GM20431 (cell line): Measurements from ENCODE around the gene GPD1.
"Not testable (repeated sequence)": the region's sequence is repeated elsewhere in the genome, so short reads cannot be mapped to it uniquely, and the experiment has no call there.

Experiments
- in situ Hi-C: fragments of 300-500 bp; cut with MseI, MboI; formaldehyde crosslinking; loops from one replicate; pipeline ENCODE4 v1.15.0; 2020; ENCODE audit warnings: low sequenced_read_pairs; ENCODE audit not compliant: unreplicated experiment

The GPD1 gene

DNA sequence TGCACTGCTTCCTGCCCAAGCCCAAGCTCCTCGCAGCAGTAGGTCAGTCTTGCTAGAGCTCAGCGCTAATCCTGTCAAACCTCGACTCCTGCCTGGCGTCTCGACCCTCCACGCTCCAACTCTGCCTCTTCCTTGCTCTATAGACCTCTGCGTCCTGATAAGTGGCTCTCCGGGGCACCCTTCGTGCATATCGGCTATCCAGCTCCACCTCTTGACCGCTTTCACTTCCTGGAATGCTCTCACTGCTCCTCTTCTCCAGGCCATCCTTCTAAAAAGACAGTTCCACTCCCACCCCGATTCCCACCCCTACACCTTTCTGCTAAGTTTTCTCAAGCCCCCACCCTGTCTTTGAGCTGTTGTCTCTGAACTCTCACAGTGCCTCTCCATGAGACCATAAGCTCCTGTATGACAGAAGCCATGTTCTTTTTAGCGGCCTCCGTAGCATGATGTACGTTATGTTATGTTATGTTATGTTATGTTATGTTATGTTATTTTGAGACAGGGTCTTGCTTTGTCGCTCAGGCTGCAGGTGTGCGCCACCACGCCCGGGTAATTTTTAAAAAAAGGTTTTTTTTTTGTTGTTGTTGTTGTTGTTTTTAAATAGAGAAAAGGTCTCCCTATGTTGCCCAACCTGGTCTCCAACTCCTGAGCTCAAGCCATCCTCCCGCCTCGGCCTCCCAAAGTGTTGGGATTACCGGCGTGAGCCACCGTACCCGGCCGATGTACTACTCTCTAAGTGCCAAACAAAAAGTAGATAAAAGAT lies 8.8 kb downstream of the GPD1 start:
- in situ Hi-C loops, result no loop called here

DNA sequence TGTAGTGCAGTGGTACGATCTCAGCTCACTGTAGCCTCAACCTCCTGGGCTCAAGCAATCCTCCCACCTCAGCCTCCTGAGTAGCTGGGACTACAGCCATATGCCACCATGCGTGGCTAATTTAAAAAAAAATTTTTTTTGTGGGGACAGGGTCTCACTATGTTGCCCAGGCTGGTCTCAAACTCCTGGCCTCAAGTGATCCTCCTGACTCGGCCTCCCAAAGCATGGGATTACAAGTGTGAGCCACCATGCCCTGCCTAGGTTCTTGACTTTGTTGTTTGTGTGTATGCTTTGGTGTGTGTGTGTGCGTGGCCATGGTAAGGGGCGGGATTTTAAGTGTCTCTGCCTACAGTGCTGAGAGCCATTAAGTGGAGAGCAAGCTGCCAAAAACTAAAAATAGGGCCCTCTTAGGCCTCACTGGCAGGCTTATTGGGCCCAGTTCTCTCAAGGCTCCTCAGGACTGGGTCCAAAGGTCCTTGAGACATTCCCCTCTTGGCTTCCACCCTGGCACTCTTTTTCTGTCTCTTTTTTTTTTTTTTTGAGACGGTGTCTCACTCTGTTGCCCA lies 13.3 kb downstream of the GPD1 start:
- in situ Hi-C loops, result no loop called here

DNA sequence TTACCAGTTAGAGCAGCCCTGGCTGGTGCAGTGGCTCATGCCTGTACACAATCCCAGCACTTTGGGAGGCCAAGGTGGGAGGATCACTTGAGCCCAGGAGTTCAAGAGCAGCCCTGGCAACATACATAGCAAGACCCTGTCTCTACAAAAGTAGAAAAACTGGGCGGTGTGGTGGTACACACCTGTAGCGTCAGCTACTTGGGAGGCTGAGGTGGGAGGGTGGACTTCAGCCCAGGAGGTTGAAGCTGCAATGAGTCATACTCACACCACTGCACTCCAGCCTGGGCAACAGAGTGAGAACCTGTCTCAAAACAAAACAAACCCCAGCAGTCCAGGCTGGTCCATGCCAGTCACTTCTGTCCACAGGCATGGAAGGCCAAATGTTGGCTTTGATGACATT lies 15.6 kb downstream of the GPD1 start:
- in situ Hi-C loops, result no loop called here

DNA sequence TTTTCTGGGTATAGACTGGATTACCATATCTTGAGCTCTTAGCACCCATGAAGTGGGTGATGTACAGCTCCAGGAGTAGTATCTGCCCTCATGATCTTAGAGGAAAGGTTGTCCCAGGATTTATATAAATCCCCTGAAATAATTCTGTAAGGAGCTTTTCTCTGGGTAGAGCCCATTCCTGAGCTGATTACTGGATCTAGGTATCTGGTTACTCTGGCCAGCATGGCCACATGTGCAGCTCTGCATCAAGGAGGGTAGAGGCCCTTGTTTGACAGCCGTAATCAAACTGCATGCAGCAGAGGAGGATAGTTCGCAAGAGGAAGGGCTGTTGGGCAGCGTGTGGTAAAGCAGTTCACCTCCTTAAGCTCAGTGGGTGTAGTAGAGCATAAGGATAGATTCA lies 16.7 kb downstream of the GPD1 start:
- in situ Hi-C loops, result no loop called here

DNA sequence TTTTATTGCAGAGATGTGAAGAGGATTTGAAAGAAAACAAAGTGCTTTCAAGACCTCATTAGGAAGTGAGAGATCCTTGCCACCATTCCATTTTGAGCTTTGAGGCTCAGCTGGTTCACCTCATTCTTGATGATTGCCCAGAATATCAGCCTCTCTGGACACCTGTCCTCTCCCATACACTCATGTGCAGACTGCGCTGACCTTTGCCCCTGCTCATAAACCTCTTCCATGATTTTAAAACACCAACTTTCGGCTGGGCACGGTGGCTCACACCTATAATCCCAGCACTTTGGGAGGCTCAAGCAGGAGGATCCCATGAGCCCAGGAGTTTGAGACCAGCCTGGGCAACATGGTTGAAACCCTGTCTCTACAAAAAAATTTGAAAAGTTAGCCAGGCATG lies 17.1 kb downstream of the GPD1 start:
- in situ Hi-C loops, result no loop called here

DNA sequence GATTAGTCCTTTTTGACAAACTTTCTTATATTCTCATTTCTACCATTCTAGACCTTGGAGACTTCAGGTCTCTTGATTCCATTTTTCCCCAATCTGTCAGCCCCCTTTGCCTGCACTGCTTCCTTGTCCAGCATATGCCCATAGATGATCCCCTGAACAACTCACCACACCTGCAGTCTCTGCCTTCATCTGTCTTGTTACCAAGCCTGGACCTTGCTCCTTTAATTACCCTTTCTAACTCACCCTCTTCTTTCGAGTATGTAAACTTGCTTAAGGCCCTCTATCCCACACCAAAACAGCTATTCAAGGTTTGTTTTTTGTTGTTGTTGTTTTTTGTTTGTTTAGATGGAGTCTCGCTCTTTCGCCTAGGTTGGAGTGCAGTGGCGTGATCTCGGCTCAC lies 17.8 kb downstream of the GPD1 start:
- in situ Hi-C loops, result no loop called here

DNA sequence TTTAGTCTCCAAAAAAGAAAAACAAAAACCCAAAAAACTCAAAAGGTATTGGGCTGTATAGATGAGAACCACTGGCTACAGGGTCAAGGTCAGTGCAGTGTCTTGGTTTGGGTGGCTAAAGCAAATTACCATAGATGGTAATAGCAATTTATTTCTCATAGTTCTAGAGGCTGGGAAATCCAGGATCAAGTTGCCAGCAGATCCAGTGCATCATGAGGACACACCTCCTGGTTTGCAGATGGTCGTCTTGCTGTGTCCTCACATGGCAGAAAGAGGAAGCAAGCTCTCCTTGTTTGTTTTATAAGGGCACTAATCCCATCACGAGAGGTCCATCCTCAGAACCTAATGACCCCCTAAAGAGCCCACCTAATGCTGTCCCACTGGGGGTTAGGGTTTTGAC lies 19.4 kb downstream of the GPD1 start:
- in situ Hi-C loops, result no loop called here

DNA sequence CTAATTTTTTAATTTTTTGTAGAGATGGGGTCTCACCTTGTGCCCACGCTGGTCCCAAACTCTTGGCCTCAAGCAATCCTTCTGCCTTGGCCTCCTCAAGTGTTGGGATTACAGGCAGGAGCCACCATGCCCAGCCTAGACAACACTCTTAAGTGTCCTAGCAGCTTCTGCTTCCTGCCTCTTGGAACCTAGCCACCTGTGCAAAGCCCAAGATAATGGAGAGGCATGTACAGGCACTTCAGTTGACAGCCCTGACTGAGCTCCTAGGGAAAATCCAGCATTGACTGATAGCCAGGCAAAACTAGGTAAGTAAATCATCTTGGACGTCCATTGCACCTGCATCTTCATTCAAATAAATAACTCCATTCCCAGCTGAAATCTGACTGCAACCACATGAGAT lies 23.7 kb downstream of the GPD1 start:
- in situ Hi-C loops, result no loop called here

DNA sequence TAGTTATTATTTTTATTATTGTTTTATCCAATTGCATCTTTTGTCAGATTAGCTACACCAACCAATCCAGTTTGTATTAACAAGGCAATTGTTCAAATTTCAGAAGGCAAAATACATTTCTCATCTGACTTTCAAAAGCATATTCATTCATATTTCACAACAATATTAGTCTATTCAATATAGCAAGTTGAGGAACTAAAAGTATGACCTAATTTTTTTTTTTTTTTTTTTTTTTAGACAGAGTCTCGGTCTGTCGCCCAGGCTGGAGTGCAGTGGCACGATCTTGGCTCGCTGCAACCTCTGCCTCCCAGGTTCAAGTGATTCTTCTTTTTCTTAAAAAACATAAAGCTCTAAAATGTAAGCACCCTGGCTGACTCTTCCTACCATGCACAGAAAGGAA lies 25.5 kb downstream of the GPD1 start:
- in situ Hi-C loops, result no loop called here

DNA sequence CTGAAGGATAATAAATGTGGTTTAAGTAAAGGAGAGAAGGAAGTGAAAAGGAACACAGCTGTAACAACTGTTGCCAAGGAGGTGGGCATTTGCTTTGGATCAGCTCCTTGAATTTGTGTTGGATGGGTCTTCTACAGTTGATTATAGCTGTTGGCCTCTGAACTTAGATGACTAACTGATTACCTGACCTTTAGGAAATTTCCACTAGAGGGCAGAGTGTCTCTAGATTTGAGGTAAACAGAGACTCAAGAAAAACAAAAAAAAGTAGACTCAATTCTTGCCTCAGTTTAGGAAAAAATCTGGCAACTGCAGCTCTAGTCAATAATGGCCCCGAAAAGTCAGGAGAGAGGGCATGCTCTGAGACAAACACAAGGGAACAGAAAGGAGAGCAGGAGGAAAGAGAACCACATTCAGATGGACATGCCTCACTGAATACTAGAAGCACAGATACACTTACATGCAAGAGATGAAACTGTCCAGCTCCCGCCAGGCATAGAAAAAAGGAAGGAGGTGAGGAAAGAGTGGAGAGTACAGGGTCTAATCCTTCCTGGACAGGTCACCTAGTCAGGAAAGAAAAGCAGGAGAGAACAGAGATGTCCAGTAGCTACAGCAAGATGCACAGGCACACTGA lies 28.8 kb downstream of the GPD1 start:
- in situ Hi-C loops, result no loop called here

DNA sequence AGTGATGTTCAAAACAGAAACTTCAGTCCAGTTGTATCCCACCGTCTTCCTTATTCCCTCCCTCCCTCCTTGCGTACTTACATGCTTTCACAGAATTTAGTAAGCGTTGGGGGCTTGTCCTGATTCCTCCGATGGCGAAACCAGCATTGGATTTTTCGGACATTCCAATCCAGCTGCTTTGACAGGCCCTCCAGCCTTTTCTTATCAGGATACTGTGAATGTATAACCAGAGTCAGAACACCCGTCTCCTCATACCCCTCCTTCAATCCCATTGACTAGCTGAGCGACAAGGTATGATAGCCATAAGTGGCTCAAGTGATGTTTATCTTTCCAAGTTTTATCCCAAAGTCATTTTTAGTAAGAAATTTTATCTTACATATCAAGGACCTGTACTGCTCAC lies 39.2 kb downstream of the GPD1 start:
- in situ Hi-C loops, result no loop called here

DNA sequence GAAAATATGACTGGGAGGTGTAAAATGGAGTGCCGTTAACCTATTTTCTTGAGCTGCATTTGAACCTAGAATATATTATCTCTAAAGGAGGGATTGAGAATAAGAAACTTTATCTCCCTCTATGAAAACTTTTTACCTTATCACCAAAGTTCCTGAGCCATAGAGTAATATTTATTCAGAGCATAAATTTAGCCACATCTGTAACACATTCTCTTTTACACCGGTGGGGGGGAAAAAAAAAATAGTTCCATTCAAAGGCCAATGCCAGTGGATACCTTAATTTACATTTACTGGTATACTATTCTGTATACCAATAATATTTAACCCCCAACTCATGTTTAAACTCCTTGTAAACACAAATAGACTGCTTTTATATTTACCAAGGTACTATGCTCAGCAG lies 41.6 kb downstream of the GPD1 start:
- in situ Hi-C loops, result no loop called here

DNA sequence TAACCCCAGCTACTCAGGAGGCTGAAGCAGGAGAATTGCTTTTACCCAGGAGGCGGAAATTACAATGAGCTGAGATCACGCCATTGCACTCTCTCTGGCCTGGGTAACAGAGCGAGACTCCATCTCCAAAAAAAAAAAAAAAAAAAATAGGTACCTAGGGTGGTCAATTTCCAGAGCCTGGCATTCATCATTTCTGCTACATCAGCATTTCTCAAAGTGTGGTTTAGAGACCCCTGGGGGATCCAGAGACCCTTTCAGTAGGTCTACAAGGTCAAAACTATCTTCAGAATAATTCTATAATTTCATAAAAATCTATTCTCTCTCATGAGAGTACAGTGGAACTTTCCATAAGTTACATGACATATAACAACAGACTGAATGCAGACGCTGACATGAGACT lies 43.5 kb downstream of the GPD1 start:
- in situ Hi-C loops, result no loop called here

DNA sequence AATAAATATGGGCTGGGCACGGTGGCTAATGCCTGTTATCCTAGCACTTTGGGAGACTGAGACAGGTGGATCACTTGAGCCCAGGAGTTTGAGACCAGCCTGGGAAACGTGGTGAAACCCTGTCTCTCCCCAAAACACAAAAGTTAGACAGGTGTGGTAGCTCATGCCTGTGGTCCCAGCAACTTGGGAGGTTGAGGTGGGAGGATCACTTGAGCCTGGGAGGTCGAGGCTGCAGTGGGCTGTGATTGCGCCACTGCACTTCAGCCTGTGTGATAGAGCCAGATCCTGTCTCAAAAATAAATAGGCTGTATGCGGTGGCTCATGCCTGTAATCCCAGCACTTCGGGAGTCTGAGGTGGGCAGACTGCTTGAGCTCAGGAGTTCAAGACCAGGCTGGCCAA lies 44.2 kb downstream of the GPD1 start:
- in situ Hi-C loops, result not testable (repeated sequence)

DNA sequence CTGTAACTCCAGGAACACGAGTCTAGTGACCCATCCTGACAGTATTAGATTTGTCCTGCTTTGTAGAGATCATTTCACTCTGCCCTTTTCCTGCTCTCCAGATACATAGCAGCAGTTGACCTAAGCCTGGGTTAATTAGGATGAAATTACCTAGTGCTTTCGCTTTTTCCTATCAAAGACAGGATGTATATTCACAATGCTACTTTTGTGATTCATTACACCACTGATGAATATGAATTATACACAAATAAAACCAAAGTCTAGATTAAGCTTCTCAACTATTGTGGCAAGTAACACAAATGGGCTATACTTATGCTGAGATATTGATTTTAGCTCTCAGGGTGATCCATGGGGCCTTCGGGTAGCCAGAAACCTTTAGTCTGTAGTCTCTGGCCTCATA lies 45.5 kb downstream of the GPD1 start:
- in situ Hi-C loops, result no loop called here

DNA sequence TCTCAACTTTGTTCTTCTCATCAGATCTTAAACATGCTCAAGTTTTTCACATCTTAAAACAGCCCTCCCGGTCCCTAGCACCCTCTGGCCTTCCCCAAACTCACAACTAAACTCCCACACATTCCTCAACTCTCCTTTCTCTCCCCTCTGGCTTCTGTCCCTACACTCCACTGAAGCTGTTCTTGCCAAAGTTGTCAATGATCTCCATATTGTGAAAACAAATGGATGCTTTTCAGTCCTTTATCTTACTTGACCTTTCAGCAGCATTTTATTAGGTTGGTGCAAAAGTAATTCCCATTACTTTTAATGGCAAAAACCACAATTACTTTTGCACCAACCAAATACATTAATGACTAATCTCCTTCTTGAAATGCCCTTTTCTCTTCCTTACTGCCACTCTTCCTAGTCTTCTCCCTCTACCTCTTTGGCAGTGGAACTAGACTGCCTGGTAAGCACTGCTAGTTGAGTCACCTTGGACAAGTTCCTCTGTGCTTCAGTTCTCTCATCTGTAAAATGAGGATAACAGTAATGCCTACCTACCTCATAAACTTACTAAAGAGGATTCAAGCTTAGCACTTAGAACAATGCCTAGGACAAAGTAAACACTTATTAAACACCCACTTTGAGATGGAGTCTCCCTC lies 47.4 kb downstream of the GPD1 start:
- in situ Hi-C loops, result no loop called here

DNA sequence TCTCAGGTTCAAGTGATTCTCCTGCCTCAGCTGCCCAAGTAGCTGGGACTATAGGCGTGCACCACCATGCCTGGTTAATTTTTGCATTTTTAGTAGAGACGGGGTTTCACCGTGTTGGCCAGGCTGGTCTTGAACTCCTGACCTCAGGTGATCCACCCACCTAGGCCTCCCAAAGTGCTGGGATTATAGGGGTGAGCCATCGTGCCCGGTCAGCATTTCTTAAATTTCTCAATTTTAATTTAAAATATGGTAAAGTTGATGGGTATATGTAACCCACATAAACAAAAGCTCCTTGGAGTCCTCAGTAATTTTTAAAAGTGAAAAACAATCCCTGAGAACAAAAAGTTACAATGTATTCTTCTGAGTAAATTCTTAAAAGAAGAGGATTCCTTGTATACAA lies 51.1 kb downstream of the GPD1 start:
- in situ Hi-C loops, result not testable (repeated sequence)

DNA sequence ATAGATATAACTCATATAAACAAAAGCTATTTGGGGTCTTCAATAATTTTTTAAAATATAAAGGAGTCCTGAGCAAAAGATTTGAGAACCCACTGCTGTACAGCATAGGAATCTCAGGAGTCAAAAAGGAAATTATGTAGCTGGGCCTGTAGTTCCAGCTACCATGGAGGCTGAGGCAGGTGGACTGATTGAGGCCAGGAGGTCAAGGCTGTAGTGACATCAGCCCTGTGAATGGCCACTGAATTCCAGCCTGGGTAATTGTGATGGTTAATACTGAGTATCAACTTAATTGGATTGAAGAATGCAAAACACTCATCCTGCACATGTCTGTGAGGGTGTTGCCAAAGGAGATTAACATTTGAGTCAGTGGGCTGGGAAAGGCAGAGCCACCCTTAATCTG lies 52.8 kb downstream of the GPD1 start:
- in situ Hi-C loops, result no loop called here

DNA sequence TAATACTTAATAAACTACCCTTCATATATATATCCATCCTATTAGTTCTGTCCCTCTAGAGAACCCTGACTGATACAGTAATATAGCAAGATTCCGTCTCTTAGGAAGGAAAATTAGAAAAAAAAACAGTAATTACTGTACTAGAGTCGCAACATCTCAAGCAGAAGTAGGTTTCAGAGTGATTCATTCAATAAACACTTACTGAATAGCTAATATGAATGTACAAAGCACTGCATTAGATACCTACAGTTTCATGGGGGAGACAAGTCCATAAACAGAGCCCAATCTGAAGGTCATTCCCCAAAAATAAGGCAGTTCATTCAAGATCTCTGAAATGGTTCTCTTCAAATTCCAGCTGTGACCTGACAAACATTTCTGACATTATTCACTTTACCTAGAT lies 53.5 kb downstream of the GPD1 start:
- in situ Hi-C loops, result no loop called here

DNA sequence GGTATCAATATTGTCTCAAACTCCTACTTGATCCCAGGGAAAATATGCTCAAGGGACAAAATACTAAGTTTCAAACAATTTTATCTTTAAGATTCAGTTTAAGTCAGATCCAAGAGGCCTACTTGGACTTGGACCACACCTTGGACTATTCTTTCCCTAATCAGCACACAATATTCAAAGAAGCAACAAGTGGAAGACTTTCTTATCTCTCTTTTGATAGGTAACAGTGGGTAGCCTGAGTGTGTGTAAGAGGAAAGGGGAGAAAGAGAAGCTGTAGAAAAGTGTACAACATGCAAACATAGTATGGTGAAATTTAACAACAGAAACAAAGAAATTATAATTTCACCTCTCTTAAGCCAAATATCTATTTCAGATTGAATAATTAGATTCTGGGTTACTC lies 56.8 kb downstream of the GPD1 start:
- in situ Hi-C loops, result no loop called here
